ENCODE results near the gene KRT28.

DNA sequence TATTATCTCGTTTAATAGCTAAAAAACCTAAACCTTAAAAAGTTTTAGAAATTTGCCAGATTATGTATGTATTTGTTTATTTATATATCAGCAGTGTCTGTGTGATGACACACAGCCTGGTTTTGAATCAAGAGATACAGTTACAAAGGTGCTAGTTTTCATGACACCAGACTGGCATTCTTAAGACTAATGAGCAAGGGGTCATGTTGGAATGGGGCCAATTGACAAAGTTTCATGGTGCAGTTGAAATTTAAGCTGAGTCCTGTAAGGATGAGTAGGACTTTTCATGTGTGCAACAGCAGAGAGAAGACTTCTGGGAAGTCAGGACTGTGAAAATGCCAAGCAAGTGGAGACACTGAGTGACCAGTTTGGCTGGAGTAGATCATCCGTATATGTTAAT lies 25.8 kb upstream of the KRT28 start:
- TF ChIP-seq ZFP3 (CRISPR knock-in tag; IDR thresholded peaks at IDR 0.05): no peak
- TF ChIP-seq RARB (CRISPR knock-in tag; IDR thresholded peaks at IDR 0.05): no peak
- TF ChIP-seq, protein P1, sequence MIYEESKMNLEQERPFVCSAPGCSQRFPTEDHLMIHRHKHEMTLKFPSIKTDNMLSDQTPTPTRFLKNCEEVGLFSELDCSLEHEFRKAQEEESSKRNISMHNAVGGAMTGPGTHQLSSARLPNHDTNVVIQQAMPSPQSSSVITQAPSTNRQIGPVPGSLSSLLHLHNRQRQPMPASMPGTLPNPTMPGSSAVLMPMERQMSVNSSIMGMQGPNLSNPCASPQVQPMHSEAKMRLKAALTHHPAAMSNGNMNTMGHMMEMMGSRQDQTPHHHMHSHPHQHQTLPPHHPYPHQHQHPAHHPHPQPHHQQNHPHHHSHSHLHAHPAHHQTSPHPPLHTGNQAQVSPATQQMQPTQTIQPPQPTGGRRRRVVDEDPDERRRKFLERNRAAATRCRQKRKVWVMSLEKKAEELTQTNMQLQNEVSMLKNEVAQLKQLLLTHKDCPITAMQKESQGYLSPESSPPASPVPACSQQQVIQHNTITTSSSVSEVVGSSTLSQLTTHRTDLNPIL (CRISPR knock-in tag; IDR thresholded peaks at IDR 0.05; ENCODE audit: low read depth): no peak
- no peak for TF ChIP-seq ARNTL (CRISPR knock-in tag; IDR thresholded peaks at IDR 0.05; ENCODE audit: borderline replicate concordance, low read depth)
- no peak for TF ChIP-seq GLIS3 (CRISPR knock-in tag; IDR thresholded peaks at IDR 0.05)
- TF ChIP-seq, protein P2, sequence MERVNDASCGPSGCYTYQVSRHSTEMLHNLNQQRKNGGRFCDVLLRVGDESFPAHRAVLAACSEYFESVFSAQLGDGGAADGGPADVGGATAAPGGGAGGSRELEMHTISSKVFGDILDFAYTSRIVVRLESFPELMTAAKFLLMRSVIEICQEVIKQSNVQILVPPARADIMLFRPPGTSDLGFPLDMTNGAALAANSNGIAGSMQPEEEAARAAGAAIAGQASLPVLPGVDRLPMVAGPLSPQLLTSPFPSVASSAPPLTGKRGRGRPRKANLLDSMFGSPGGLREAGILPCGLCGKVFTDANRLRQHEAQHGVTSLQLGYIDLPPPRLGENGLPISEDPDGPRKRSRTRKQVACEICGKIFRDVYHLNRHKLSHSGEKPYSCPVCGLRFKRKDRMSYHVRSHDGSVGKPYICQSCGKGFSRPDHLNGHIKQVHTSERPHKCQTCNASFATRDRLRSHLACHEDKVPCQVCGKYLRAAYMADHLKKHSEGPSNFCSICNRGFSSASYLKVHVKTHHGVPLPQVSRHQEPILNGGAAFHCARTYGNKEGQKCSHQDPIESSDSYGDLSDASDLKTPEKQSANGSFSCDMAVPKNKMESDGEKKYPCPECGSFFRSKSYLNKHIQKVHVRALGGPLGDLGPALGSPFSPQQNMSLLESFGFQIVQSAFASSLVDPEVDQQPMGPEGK (CRISPR knock-in tag; IDR thresholded peaks at IDR 0.05; ENCODE audit: borderline replicate concordance): no peak
- no peak for TF ChIP-seq ZFP30 (CRISPR knock-in tag; IDR thresholded peaks at IDR 0.05)
- TF ChIP-seq ESRRG (CRISPR knock-in tag; IDR thresholded peaks at IDR 0.05): no peak
